C4-2B (cell line): ENCODE measurements around the gene C13orf46.

Experiments
- H3K27ac ChIP-seq: fragments of 450-650 bp; 2 replicates; pipeline ENCODE4 v1.5.1; 2017
- CTCF ChIP-seq: fragments of 450-650 bp; conservative IDR thresholded peaks from 2 replicates; pipeline ENCODE4 v1.5.1; 2017; ENCODE audit warnings: mild to moderate bottlenecking
- ZFX ChIP-seq: fragments of 450-650 bp; IDR thresholded peaks from 2 replicates; pipeline ENCODE4 v1.6.1; 2017

C13orf46 gene

DNA sequence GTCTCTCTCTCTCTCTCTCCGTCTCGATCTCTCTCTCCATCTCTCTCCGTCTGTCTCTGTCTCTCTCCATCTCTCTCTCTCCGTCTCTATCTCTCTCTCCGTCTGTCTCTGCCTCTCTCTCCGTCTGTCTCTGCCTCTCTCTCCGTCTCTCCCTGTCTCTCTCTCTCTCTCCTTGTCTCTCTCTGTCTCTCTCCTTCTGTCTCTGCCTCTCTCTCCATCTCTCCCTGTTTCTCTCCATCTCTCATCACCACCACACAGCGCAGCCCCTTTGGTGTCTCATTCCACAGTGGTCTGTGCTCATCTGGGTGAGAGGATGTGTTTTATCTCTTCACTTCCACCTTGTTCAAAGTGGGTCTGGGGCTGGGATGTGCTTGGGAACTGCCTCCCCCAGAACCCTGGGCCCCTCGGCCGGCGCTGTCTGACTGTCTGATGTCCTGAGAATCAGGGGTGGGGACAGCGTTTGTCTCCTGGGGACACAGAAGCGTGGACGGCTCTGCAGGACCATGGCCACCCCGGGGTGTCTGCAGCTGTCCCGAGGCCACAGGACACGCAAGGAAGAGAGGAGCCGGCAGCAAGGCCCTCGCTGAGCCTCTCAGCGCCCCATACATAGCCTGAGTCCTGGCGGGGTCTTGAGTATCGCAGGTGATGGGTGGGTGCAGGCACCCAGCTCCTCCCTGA, 40.2 kb upstream of the C13orf46 start:
- TF ChIP-seq ZFX, result no peak
- TF ChIP-seq CTCF, result no peak
- H3K27ac ChIP-seq, result no peak overlapping the region

DNA sequence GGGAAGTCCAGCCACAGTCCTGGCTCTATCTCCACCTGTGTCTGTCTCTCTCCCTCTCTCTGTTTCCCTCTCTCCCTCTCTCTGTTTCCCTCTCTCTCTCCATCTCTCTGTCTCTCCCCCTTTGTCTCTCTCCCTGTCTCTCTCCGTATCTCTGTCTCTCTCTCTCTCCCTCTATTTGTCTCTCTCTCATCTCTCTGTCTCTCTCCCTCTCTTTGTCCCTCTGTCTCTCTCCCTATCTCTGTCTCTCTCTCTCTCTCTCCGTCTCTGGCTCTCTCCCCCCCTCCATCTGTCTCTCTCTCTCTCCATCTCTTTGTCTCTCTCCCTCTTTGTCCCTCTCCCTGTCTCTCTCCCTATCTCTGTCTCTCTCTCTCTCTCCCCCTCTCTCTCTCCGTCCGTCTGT, 39.5 kb upstream of the C13orf46 start:
- no peak overlapping the region for H3K27ac ChIP-seq
- TF ChIP-seq CTCF (no peak), ZFX (no peak)

GRCh38 chr13:114012921-114013320, 39.0 kb upstream of the C13orf46 start:
- TF ChIP-seq ZFX, result no peak
- TF ChIP-seq CTCF, result no peak
- H3K27ac ChIP-seq, result no peak overlapping the region

- H3K27ac ChIP-seq, result no peak overlapping the region
- TF ChIP-seq ZFX (no peak), CTCF (no peak)
Measured at GRCh38 chr13:114012141-114012540, 38.3 kb upstream of the C13orf46 start.

DNA sequence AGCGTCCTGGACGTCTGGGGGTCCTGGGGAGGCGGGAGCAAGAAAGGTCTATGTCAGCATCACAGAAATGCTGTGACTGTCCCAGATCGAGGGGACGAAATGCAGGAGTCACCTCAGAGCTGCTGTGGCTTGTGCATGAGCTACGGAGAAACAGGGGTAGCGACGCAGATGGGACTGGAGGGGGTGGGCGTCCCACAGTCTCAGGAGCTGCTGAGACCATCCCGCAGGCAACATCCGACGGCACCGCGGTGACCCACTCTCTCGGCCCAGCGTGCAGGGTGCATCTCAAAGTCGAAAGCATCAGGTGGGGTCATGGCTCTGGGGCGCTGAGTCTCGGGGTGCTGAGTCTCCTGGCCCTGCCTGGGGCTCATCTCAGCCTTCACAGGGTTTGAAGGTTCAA, 37.4 kb upstream of the C13orf46 start:
- no peak overlapping the region for H3K27ac ChIP-seq

DNA sequence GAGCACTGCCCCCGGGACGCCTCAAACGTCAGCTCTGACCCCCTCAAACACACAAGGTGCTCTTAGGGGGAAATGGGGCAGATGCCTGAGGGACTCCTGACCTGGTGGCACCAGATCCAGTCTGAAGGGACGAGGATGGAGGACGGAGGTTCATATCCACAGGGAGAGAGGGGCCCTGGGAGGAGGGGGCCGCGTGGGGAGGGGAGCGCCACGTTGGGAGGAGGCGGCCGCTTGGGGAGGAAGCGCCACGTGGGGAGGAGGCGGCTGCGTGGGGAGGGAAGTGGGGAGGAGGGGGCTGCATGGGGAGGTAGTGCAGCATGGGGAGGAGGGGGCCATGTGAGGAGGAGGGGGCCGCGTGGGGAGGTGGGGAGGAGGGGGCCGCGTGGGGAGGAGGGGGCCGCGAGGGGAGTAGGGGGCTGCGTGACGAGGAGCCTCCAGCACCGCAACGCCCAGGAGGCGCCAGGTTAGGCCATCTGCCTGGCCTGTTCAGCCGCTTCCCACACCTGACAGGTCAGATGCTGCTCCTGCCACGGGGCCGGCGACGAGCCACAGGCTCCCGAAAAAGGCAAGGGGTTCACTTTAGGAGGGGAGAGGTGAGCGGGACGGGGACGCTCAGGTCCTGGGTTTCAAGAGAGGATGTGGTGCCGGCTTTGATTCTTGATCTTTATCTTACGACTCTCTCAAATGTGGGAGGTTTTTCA, 36.7 kb upstream of the C13orf46 start:
- H3K27ac ChIP-seq, result no peak overlapping the region
- TF ChIP-seq ZFX (no peak), CTCF (no peak)

More for the DNA sequence above, 37.4 kb upstream of the C13orf46 start:
- TF ChIP-seq CTCF (no peak), ZFX (no peak)

DNA sequence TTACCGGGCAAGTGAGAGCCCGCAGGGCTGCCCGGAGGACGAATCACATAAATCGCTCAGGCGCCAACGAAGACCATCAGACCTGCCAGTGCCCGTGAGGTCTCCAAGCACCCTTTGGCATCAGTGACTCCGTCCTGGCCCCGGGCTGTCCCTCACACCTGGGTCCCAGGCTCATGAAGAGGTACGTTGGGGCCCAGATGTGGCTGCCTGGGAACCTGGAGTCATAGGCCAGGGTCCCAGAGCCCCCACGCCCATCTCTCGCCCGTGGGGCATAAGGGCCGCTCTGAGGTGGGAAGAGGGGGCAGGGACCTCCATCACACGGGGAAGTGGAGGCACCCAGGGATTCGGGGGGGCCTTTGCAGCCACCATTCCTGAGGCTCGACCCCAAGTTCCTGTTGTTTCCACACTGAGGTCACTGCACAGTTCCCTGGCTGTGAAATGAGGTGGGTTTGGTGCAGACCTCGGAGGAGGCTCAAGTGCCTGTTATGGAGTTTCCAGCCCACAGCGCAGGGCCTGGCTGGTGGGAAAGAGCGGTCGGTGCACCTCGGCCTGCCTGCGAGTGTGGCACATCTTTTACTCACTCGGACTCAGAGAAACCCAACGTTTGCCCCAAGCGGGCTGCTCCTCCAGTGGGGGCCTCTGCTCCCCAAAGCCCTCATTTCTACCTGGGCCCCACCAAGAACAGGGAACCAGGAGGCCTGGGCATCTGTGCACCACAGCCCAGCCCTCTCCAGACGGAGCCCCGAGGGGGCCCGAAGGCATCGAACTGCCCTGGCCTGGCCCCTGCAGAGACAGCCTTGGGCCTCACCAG, 35.9 kb upstream of the C13orf46 start:
- TF ChIP-seq CTCF (no peak), ZFX (no peak)
- no peak overlapping the region for H3K27ac ChIP-seq
